ENCODE results near the gene C1orf50.
"Not testable (repeated sequence)": the region's sequence is repeated elsewhere in the genome, so short reads cannot be mapped to it uniquely, and the experiment has no call there.

Gene C1orf50

GRCh38 chr1:42801832-42802473, 34.9 kb downstream of the C1orf50 start:
- no peak overlapping the region for H3K4me3 ChIP-seq (ENCODE audit: low read depth, low read length)
- no peaks in the 10 kb centered on the region for H3K36me3 ChIP-seq (ENCODE audit: control insufficient read depth, insufficient read depth, low read length)
- TF ChIP-seq, protein P1, sequence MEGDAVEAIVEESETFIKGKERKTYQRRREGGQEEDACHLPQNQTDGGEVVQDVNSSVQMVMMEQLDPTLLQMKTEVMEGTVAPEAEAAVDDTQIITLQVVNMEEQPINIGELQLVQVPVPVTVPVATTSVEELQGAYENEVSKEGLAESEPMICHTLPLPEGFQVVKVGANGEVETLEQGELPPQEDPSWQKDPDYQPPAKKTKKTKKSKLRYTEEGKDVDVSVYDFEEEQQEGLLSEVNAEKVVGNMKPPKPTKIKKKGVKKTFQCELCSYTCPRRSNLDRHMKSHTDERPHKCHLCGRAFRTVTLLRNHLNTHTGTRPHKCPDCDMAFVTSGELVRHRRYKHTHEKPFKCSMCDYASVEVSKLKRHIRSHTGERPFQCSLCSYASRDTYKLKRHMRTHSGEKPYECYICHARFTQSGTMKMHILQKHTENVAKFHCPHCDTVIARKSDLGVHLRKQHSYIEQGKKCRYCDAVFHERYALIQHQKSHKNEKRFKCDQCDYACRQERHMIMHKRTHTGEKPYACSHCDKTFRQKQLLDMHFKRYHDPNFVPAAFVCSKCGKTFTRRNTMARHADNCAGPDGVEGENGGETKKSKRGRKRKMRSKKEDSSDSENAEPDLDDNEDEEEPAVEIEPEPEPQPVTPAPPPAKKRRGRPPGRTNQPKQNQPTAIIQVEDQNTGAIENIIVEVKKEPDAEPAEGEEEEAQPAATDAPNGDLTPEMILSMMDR (IDR thresholded peaks at IDR 0.05) = no peak

GRCh38 chr1:42806171-42806570, 39.1 kb downstream of the C1orf50 start:
- H2AFZ ChIP-seq = no peak overlapping the region
- TF ChIP-seq, protein P1 (IDR thresholded peaks at IDR 0.05) = no peak

More at GRCh38 chr1:42801832-42802473, 34.9 kb downstream of the C1orf50 start:
- no peaks in the 10 kb centered on the region for H3K4me1 ChIP-seq
- H3K9ac ChIP-seq = no peak overlapping the region
- H3K79me2 ChIP-seq = no peaks in the 10 kb centered on the region
- H3K9me3 ChIP-seq (ENCODE audit: control insufficient read depth, low read length) = no peaks in the 10 kb centered on the region
- no peak overlapping the region for H3K27ac ChIP-seq
- H3K4me2 ChIP-seq (ENCODE audit: low read length) = no peak overlapping the region
- no peak overlapping the region for H2AFZ ChIP-seq
- no peaks in the 10 kb centered on the region for H3K27me3 ChIP-seq (ENCODE audit: control insufficient read depth, insufficient read depth, low read length)

DNA sequence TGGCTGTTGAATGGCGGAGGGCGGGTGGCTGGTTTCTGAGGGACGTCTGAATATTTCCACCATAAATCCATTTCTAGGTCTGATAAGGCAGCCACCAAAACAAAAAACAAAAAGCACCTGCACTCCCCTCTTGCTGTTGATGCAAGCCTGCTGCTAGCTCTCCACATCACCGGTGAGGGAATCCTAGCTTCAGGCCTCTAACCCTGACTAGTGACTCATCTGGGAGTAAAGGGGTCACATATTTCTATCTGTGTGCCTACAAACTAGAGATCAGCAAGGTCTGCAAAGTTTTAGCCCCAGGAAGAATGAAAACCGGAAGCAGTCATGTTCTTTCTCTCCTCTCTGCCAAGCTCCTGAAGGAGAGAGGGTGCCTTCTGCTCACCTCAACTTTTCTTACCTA, 39.5 kb downstream of the C1orf50 start:
- Histone ChIP-seq H3K4me3 (ENCODE audit: low read depth, low read length) (no peak overlapping the region), H3K4me2 (ENCODE audit: low read length) (no peak overlapping the region), H3K27me3 (ENCODE audit: control insufficient read depth, insufficient read depth, low read length) (no peaks in the 10 kb centered on the region), H3K4me1 (no peaks in the 10 kb centered on the region), H3K36me3 (ENCODE audit: control insufficient read depth, insufficient read depth, low read length) (no peaks in the 10 kb centered on the region), H3K9me3 (ENCODE audit: control insufficient read depth, low read length) (no peaks in the 10 kb centered on the region), H3K27ac (no peak overlapping the region), H2AFZ (no peak overlapping the region), H3K9ac (no peak overlapping the region), H3K79me2 (no peaks in the 10 kb centered on the region)
- TF ChIP-seq, protein P1 (IDR thresholded peaks at IDR 0.05) = no peak

More at GRCh38 chr1:42806171-42806570, 39.1 kb downstream of the C1orf50 start:
- Histone ChIP-seq H3K4me3 (ENCODE audit: low read depth, low read length) (no peak overlapping the region), H3K36me3 (ENCODE audit: control insufficient read depth, insufficient read depth, low read length) (no peaks in the 10 kb centered on the region), H3K4me1 (no peaks in the 10 kb centered on the region), H3K27me3 (ENCODE audit: control insufficient read depth, insufficient read depth, low read length) (no peaks in the 10 kb centered on the region), H3K9ac (no peak overlapping the region), H3K9me3 (ENCODE audit: control insufficient read depth, low read length) (no peaks in the 10 kb centered on the region), H3K27ac (no peak overlapping the region), H3K4me2 (ENCODE audit: low read length) (no peak overlapping the region), H3K79me2 (no peaks in the 10 kb centered on the region)

DNA sequence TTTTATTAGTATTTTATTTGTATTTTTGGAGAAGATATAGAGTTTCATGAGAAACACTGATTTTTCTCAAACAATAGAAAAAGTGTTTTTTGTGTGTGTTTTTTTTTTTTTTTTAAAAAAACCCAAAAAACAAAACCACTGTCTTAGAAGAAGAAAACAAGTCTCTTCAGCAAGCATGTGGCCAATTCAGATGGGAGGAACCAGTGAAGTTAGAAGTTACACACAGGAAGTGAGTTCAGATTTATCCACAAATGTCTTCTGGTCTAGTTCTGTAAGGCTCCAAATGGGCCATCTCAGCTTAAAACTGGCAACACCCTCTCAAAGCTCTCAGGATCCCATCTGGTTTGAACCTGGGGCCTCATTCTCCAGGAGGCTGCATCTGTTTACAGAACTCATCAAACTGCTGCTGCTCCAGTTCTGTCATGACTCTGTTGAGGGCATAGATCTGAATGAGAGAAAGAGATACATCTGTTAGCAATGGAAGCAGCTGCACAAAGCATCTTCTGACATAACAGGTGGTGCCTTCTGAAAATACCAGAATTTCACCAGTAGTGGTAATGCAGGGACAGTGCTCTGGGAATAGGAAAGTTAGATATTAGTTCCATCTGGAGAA, 40.1 kb downstream of the C1orf50 start:
- Histone ChIP-seq H2AFZ (no peak overlapping the region), H3K27ac (no peak overlapping the region), H3K9me3 (ENCODE audit: control insufficient read depth, low read length) (no peaks in the 10 kb centered on the region), H3K4me2 (ENCODE audit: low read length) (no peak overlapping the region), H3K4me1 (no peaks in the 10 kb centered on the region), H3K27me3 (ENCODE audit: control insufficient read depth, insufficient read depth, low read length) (no peaks in the 10 kb centered on the region), H3K4me3 (ENCODE audit: low read depth, low read length) (no peak overlapping the region), H3K9ac (no peak overlapping the region), H3K36me3 (ENCODE audit: control insufficient read depth, insufficient read depth, low read length) (no peaks in the 10 kb centered on the region), H3K79me2 (no peaks in the 10 kb centered on the region)
- TF ChIP-seq, protein P1 (IDR thresholded peaks at IDR 0.05) = no peak

DNA sequence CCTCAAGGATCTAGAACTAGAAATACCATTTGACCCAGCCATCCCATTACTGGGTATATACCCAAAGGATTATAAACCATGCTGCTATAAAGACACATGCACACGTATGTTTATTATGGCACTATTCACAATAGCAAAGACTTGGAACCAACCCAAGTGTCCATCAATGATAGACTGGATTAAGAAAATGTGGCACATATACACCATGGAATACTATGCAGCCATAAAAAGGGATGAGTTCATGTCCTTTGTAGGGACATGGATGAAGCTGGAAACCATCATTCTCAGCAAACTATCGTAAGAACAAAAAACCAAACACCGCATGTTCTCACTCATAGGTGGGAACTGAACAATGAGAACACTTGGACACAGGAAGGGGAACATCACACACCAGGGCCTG, 47.8 kb downstream of the C1orf50 start:
- H3K4me1 ChIP-seq; H3K9me3 ChIP-seq (ENCODE audit: control insufficient read depth, low read length); H3K4me2 ChIP-seq (ENCODE audit: low read length); H3K27ac ChIP-seq; H2AFZ ChIP-seq; H3K79me2 ChIP-seq; H3K9ac ChIP-seq; H3K27me3 ChIP-seq (ENCODE audit: control insufficient read depth, insufficient read depth, low read length); H3K4me3 ChIP-seq (ENCODE audit: low read depth, low read length); H3K36me3 ChIP-seq (ENCODE audit: control insufficient read depth, insufficient read depth, low read length): not testable (repeated sequence)

Data from parathyroid adenoma (tissue), 2 donors.